ENCODE measurements around the gene PADI3.
"Not testable (repeated sequence)": the region's sequence is repeated elsewhere in the genome, so short reads cannot be mapped to it uniquely, and the experiment has no call there.

The PADI3 gene

GRCh38 chr1:17305576-17306095, 56.7 kb downstream of the PADI3 start:
- no peak for DNase-seq

GRCh38 chr1:17306407-17306806, 57.5 kb downstream of the PADI3 start:
- DNase-seq = no peak

- DNase-seq = no peak
Measured at GRCh38 chr1:17306921-17307320, 58.0 kb downstream of the PADI3 start.

- no peak for DNase-seq
Measured at GRCh38 chr1:17307329-17307728, 58.4 kb downstream of the PADI3 start.

GRCh38 chr1:17307946-17308345, 59.0 kb downstream of the PADI3 start, which contains the start of gene PADI4:
Gene PADI4, plus strand, starts transcription at chr1:17308197. Its CDS starts 26 bp downstream, at chr1:17308223.
- DNase-seq = no peak

- no peak for DNase-seq
Measured at GRCh38 chr1:17308593-17308992, 59.7 kb downstream of the PADI3 start.

- DNase-seq = no peak
Measured at GRCh38 chr1:17309426-17310067, 60.6 kb downstream of the PADI3 start.

- no peak for DNase-seq
Measured at GRCh38 chr1:17310068-17310640, 61.3 kb downstream of the PADI3 start.

GRCh38 chr1:17313530-17314309, 64.8 kb downstream of the PADI3 start:
- no peak for DNase-seq

GRCh38 chr1:17314491-17314971, 65.6 kb downstream of the PADI3 start:
- no peak for DNase-seq

- DNase-seq = no peak
Measured at GRCh38 chr1:17315542-17316130, 66.7 kb downstream of the PADI3 start.

- DNase-seq = no peak
Measured at GRCh38 chr1:17316704-17317103, 67.8 kb downstream of the PADI3 start.

- no peak for DNase-seq
Measured at GRCh38 chr1:17318262-17318661, 69.4 kb downstream of the PADI3 start.

- DNase-seq = no peak
Measured at GRCh38 chr1:17319561-17320350, 70.9 kb downstream of the PADI3 start.

- DNase-seq = not testable (repeated sequence)
Measured at GRCh38 chr1:17321857-17322390, 73.0 kb downstream of the PADI3 start.

- no peak for DNase-seq
Measured at GRCh38 chr1:17328855-17329254, 80.0 kb downstream of the PADI3 start.

- DNase-seq = no peak
Measured at GRCh38 chr1:17329610-17330009, 80.7 kb downstream of the PADI3 start.

- DNase-seq = no peak
Measured at GRCh38 chr1:17330856-17331255, 82.0 kb downstream of the PADI3 start.

- no peak for DNase-seq
Measured at GRCh38 chr1:17333081-17333480, 84.2 kb downstream of the PADI3 start.

All from midbrain (tissue), 1 donor.